Vagina (tissue), 2 donors: ENCODE data around the gene MYH14.
"Not testable (repeated sequence)": the region's sequence is repeated elsewhere in the genome, so short reads cannot be mapped to it uniquely, and the experiment has no call there.

Source experiments
- POLR2A ChIP-seq, 2 donors: fragments of 450-650 bp; IDR thresholded peaks; one replicate each; pipeline ENCODE4 v1.6.1; 2017; ENCODE audit warnings: antibody characterized with exemption in 2 of 2, mild to moderate bottlenecking in 2 of 2, moderate library complexity in 2 of 2
- POLR2AphosphoS5 ChIP-seq, 2 donors: sonication (generic); formaldehyde crosslinking; IDR thresholded peaks; one replicate each; pipeline ENCODE4 v1.9.0; 2017; ENCODE audit warnings: antibody characterized with exemption in 2 of 2, mild to moderate bottlenecking in 2 of 2, low read depth in 1 of 2; ENCODE audit not compliant: insufficient read depth in 1 of 2
- TF ChIP-seq, protein P1 (sequence below), 3 experiments: fragments of 450-650 bp in 2 of 3; fragments of 200-600 bp in 1 of 3; sonication (generic) in 1 of 3; IDR thresholded peaks; one replicate each; pipeline ENCODE4 v1.5.1; 2017 to 2019; ENCODE audit warnings: antibody characterized with exemption in 3 of 3, mild to moderate bottlenecking in 2 of 3, moderate library complexity in 2 of 3

DNA sequence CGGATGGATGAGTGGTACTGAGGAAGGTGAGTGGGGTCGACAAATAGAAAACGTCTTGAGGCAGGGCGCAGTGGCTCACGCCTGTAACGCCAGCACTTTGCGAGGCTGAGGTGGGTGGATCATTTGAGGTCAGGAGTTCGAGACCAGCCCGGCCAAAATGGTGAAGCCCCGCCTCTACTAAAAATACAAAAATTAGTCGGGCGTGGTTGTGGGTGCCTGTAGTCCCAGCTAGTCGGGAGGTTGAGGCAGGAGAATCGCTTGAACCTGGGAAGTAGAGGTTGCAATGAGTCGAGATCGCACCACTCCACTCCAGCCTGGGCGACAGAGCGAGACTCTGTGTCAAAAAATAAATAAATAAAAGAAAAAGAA, 126.5 kb downstream of the MYH14 start:
- TF ChIP-seq, protein P1, sequence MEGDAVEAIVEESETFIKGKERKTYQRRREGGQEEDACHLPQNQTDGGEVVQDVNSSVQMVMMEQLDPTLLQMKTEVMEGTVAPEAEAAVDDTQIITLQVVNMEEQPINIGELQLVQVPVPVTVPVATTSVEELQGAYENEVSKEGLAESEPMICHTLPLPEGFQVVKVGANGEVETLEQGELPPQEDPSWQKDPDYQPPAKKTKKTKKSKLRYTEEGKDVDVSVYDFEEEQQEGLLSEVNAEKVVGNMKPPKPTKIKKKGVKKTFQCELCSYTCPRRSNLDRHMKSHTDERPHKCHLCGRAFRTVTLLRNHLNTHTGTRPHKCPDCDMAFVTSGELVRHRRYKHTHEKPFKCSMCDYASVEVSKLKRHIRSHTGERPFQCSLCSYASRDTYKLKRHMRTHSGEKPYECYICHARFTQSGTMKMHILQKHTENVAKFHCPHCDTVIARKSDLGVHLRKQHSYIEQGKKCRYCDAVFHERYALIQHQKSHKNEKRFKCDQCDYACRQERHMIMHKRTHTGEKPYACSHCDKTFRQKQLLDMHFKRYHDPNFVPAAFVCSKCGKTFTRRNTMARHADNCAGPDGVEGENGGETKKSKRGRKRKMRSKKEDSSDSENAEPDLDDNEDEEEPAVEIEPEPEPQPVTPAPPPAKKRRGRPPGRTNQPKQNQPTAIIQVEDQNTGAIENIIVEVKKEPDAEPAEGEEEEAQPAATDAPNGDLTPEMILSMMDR (IDR thresholded peaks at IDR 0.05): not testable (repeated sequence)
- not testable (repeated sequence) for TF ChIP-seq POLR2A (IDR thresholded peaks at IDR 0.05); POLR2AphosphoS5 (IDR thresholded peaks at IDR 0.05; ENCODE audit: insufficient read depth in 1 of 2, low read depth in 1 of 2)
